Tibial artery (tissue), 4 donors: ENCODE data around the gene AHDC1.

Experiments used
- DNase-seq, 2 donors: peaks; one replicate each; pipeline ENCODE4 v3.0.0-alpha.2; 2019
- H3K27ac ChIP-seq, 2 donors: fragments of 200-600 bp; sonication (generic) in 1 of 2; 1 replicate in 1 of 2; 2 replicates in 1 of 2; pipeline ENCODE4 v1.5.1; 2018 to 2019; ENCODE audit warnings: mild to moderate bottlenecking in 1 of 2
- H3K27me3 ChIP-seq, 2 donors: fragments of 200-600 bp; sonication (generic) in 1 of 2; one replicate each; pipeline versions ENCODE4 v1.5.1 to v1.6.0; 2016 to 2019
- H3K36me3 ChIP-seq, 3 donors: fragments of 200-600 bp; sonication (generic) in 2 of 3; one replicate each; pipeline ENCODE4 v1.5.1; 2016 to 2019; ENCODE audit warnings: mild to moderate bottlenecking in 2 of 3
- H3K4me1 ChIP-seq, 4 donors: fragments of 200-600 bp; sonication (generic) in 2 of 4; 1 replicate in 3 of 4; 2 replicates in 1 of 4; pipeline ENCODE4 v1.5.1; 2016 to 2019
- H3K4me3 ChIP-seq, 2 donors: fragments of 200-600 bp; sonication (generic) in 1 of 2; 1 replicate in 1 of 2; 2 replicates in 1 of 2; pipeline ENCODE4 v1.5.1; 2018 to 2019; ENCODE audit warnings: mild to moderate bottlenecking in 2 of 2
- H3K9me3 ChIP-seq, 3 donors: fragments of 200-600 bp; sonication (generic) in 1 of 3; one replicate each; pipeline ENCODE4 v1.5.1; 2016 to 2019
- CTCF ChIP-seq, 2 experiments: fragments of 200-600 bp in 1 of 2; fragments of 450-650 bp in 1 of 2; IDR thresholded peaks; one replicate each; pipeline ENCODE4 v1.5.1; 2017 to 2019; ENCODE audit warnings: antibody characterized with exemption in 2 of 2, mild to moderate bottlenecking in 1 of 2, moderate library complexity in 1 of 2
- intact Hi-C: fragments of 100-400 bp; cut with DNase I; formaldehyde crosslinking; loops from one replicate; pipeline ENCODE4 v1.15.0; 2023; ENCODE audit warnings: low total_unique reads

The AHDC1 gene

DNA sequence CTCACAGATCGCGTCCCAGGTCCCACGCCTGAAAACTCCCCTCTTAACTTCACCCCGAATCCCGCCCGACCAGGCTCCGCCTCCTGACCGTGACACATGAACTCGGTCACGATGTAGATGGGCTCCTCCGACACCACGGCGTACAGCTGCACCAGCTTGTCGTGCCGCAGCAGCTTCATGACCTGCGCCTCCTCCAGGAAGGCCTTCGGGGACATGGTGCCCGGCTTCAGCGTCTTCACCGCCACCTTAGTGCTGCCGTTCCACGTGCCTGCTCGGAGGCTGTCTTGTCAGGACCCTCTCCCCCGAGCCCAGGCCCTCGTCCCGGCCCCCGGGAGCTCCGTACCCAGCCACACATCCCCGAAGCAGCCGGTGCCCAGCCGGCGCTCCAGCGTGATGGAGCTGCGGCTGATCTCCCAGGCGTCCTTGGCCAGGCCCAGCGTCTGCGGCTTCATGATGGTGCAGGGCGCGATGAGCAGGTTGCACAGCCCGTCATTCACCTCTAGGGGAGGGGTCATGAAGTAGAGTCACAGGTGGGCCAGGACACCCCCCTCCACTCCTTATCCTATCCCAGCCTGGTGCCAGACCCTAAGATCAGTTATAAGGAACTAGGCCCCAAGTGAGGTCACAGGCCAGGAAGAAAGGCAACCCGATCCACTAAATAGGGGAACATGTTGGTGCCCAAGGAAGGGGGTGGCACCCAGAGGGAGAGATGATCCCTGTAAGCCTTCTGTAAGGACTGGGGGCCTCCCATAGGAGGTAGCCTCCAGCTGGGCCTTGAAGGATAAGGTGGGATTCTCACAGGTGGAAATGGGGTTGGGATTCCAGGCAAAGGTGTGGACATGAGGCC is 11.6 kb upstream of the AHDC1 start:
- intact Hi-C loops, result loop anchor here (5.0 kb wide), 1 partner anchor 1338 kb away; no protein-coding TSS in a partner anchor
- Histone ChIP-seq H3K4me1 (peaks cover 0 to 6% (median 0%) of the 10 kb centered on the region in 4 donors), H3K9me3 (no peaks in the 10 kb centered on the region), H3K36me3 (no peaks in the 10 kb centered on the region), H3K27ac (no peak overlapping the region), H3K4me3 (no peak overlapping the region), H3K27me3 (peaks cover 0 to 22% of the 10 kb centered on the region in 2 donors)
- no peak for DNase-seq
- no peak for TF ChIP-seq CTCF (IDR thresholded peaks at IDR 0.05)

- TF ChIP-seq CTCF (IDR thresholded peaks at IDR 0.05), result no peak
- Histone ChIP-seq H3K36me3 (no peaks in the 10 kb centered on the region), H3K4me3 (no peak overlapping the region), H3K27me3 (peaks cover 0 to 24% of the 10 kb centered on the region in 2 donors), H3K9me3 (no peaks in the 10 kb centered on the region), H3K4me1 (peaks cover 0 to 6% (median 0%) of the 10 kb centered on the region in 4 donors), H3K27ac (no peak overlapping the region)
- intact Hi-C loops, result loop anchor here (5.0 kb wide), 1 partner anchor 1337 kb away; no protein-coding TSS in a partner anchor
- DNase-seq, result no peak
Measured at GRCh38 chr1:27614625-27615344, 10.8 kb upstream of the AHDC1 start.

DNA sequence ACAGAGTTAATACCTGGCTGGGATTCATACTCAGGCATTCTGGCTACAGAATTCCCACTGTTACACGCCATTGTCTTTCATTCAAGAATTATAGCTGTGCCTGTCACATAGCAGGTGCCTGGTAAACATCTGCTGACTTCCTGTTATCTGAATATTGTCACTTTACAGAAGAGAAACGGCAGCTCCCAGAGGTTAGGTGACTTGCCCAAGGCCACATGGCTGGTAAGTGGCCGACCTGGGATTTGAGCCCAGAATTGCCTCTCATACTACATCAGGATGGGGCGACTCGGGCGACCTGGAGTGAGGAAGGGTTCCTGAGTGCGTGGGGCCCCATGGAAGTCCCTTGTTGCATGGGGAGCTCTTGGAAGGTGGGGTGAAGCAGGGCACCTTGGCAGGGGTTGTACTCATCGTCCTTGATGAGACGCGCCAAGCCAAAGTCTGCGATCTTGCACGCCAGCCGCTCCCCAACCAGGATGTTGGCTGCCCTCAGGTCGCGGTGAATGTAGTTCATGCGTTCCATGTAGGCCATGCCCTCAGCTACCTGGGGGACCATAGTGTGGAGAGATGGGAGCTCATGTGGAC is 10.2 kb upstream of the AHDC1 start:
- intact Hi-C loops, result no loop called here

GRCh38 chr1:27612718-27613117 is 8.8 kb upstream of the AHDC1 start:
- Histone ChIP-seq H3K4me1 (peaks cover 0 to 6% (median 0%) of the 10 kb centered on the region in 4 donors), H3K9me3 (no peaks in the 10 kb centered on the region), H3K36me3 (no peaks in the 10 kb centered on the region), H3K27ac (no peak overlapping the region), H3K27me3 (peaks cover 0 to 24% of the 10 kb centered on the region in 2 donors), H3K4me3 (no peak overlapping the region)
- no peak for DNase-seq
- no peak for TF ChIP-seq CTCF (IDR thresholded peaks at IDR 0.05)
- intact Hi-C loops, result no loop called here

More for the DNA sequence above, 10.2 kb upstream of the AHDC1 start:
- Histone ChIP-seq H3K4me1 (peaks cover 0 to 6% (median 0%) of the 10 kb centered on the region in 4 donors), H3K9me3 (no peaks in the 10 kb centered on the region), H3K27me3 (peaks cover 0 to 24% of the 10 kb centered on the region in 2 donors), H3K4me3 (no peak overlapping the region), H3K36me3 (no peaks in the 10 kb centered on the region), H3K27ac (no peak overlapping the region)
- TF ChIP-seq CTCF (IDR thresholded peaks at IDR 0.05), result no peak
- DNase-seq, result no peak

DNA sequence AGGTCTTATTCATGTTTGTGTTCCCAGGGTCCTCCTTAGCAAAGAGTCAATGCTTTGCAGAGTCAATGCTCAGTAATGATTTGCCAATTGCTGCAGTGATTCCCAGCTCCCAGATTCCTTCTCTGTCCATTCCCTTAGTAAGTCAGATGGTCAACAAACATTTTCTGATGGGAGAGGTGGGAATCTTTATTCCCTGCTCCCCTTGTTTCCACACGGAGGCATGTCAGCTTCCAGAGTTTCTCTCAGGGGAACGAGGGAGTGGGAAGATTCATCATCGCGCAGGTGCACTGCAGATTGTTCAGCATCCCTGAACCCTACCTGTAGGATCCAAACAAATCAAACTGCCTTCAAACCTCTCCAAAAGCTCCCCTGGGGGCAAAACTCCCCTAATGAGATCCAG is 7.5 kb upstream of the AHDC1 start:
- Histone ChIP-seq H3K9me3 (no peaks in the 10 kb centered on the region), H3K36me3 (no peaks in the 10 kb centered on the region), H3K27ac (no peak overlapping the region), H3K27me3 (peaks cover 0 to 24% of the 10 kb centered on the region in 2 donors), H3K4me1 (peaks cover 0 to 9% (median 0%) of the 10 kb centered on the region in 4 donors), H3K4me3 (no peak overlapping the region)
- intact Hi-C loops, result loop anchor here (2.0 kb wide), 1 partner anchor 53 kb away; no protein-coding TSS in a partner anchor
- TF ChIP-seq CTCF (IDR thresholded peaks at IDR 0.05), result no peak
- DNase-seq, result no peak
